ENCODE results near the gene CR1L.
"Not testable (repeated sequence)": the region's sequence is repeated elsewhere in the genome, so short reads cannot be mapped to it uniquely, and the experiment has no call there.

The CR1L gene

DNA sequence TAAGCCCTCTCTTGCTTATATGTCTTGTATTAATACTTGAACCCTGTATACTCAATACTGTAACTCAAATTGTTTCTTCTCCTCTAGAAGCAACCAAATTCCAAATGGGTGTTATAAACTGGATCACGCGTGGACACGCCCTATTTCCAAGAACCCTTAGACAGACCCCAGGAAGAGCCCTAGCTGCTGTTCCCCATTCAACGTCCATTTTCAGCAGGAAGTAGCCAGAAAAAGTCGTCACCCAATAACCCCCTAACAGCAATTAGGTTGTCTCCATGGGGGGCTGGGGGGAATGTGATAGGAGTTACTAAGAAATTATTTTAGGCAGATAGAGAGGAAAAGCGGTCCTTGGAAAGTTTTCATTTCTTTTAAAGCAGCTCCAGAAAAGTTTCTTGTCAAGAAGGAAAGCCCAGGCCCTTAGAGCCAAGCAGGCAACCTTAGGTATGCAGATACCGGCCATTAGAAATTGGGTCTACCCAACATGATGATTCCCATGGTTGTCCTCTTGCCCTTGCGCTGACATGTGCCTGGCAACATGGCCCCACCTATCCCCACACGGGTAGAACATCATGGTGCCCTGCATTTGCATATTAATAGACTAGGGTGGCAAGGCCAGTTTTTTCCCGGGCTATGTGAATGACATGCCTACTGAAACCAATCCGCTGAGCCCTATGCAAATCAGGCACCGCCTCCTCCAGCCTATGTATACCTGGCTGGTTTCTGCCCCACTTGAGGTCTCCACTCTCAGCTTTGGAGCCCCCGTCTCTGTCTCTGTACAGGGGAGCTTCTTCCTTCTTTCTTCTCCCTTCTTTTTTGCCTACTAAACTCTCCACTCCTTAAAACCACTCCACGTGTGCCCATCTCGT is 102.9 kb downstream of the CR1L start:
- no peak for DNase-seq

DNA sequence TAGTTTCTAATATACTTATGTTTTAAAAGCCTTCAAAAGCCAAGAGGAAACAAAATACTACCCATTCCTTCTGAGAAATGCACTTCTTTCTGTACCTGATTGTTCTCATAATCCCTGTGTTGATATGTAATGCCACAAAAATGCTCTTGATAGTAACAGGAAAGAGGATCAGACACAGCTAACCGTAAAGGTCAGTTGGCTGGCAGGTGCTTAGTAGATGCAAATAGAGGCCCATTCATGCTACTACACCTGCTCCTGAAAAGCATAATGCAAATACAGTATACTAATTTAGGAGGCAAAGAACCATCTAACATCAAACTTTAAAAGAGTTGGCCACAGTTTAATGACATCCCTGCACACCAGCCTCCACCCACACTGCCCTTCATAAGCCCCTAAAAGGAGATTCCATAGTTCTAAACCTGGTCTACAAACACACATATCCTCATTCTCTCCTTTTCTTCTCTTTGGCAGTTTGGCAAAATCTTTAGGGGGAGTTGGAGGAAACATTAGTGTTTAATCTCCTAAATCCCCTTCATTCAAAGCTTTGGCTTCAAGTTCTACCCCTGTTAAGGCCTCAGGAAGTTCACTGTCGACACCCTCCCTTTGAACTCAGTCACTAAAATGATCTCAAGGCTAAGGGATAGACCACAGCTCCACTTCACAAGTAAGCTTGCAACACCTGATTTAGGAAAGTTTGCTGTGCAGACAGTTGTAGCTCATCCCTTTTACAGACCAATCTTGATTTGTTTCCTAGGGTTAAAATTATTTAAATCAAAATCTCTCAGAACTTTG is 104.0 kb downstream of the CR1L start:
- no peak for DNase-seq

DNA sequence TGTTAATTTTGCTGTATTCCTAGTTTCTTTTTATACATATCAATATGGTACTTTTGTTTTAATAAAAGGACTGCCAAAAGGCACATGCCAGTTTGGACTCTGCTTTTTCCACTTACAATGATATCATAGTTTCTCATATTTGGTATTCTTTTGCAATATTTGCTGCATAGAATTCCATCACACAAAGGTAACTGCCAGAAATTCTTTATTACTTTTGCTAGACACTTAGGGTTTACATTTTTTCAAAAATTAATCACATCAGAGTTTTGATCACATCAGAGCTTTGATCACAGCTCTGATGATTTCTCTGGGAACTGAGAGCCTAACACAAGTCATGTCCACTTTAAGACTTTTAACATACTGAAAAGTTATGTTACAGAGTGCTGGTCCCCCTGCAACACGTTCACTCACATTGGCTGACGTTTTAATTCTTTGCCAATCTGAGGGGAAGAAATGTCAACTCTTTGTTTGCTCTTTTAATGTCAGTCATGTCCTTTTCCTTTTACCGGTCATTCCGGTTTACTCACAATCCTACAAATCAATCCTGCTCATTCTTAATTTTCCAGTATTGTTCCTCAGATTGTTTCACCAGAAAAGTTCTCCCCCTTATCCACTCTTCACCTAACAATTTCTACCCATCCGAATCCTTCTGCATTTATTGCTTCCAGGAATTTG is 105.8 kb downstream of the CR1L start:
- no peak for DNase-seq

DNA sequence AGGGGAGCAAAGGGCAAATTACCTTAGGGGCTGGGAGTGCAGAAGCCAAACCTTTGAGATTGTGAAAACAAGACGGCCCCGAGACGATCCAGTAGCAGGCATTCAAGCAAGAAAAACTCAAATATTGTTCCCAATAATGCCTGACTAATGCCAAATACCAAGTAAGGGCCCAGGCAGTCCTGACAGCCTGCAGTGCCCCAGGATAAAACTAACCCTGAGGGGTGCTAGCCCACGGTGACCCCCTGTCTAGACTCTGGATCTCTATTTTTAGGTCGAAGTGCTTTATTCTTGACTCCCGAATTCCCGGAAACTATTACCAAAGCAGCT is 106.5 kb downstream of the CR1L start:
- not testable (repeated sequence) for DNase-seq

DNA sequence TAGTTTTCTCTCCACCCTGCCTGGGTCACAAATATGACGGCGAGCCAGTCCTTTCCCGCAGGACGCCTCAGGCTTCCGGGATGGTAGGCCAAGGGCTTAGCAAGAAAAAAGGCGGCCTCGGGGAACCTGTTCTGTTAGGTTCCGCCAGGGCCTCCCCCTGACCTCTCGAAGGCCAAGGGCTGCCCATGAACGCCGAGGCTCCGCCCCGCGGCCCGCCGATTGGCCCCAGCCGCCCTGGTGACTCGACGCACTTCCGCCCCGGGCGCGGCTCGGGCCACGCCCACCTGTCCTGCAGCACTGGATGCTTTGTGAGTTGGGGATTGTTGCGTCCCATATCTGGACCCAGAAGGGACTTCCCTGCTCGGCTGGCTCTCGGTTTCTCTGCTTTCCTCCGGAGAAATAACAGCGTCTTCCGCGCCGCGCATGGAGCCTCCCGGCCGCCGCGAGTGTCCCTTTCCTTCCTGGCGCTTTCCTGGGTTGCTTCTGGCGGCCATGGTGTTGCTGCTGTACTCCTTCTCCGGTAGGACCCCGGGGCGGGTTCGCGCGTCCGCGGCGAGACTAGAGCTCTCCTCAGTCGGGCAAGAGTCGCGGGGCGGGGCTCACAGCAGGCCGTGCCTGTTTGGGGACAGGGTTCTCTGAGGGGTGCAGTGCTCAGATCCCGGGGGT is 107.0 kb downstream of the CR1L start, which contains the start of gene CD46:
TSS of gene CD46 (plus strand) at position 265 of the 666 bp plus-strand sequence. CDS start at position 424, 159 bp downstream.
- peak; percentile 56 to 79 for DNase-seq

DNA sequence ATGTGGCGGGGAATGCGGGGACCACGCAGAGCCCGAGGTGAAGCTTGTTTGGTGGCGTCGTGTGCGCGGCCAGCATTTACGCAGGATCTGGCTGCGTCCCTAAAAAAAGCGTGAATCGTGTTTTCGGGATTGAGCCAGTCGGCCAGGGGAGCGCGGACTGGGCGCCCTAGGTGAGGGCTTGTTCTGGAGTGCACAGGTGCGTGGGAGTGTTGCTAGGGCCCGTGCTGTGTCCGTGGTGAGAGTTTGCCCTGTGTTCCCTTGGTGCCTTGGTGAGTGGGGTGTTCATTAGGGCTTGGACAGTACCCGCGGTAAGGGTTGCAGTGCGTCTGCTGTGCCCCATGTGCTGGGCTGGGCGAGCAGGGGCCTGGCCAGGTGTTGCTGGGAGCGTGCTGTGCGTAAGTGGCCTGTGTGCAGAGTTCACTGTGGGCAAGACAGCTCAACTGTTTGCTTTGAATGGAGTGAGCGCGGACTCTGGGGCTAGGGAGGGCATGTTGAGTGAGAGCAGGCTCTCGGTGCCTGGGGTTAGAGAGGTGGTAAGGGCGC is 107.6 kb downstream of the CR1L start:
- DNase-seq, result no peak

DNA sequence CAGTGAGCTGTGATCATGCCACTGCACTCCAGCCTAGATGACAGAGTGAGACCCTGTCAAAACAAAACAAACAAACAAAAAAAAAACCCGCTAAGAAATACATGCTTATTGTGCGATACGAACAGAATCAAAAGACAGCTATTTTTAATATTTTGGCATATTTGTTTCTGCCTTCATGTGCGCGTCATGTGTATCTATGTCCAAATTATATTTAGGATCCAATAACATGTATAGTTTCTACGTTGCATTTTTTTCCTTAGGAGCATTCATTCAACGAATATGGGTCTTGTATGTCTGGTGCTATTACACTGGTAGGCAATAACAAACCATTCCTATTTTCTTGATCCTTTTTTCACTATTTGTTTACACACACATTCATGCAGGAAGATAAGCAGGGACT is 108.7 kb downstream of the CR1L start:
- DNase-seq, result no peak

DNA sequence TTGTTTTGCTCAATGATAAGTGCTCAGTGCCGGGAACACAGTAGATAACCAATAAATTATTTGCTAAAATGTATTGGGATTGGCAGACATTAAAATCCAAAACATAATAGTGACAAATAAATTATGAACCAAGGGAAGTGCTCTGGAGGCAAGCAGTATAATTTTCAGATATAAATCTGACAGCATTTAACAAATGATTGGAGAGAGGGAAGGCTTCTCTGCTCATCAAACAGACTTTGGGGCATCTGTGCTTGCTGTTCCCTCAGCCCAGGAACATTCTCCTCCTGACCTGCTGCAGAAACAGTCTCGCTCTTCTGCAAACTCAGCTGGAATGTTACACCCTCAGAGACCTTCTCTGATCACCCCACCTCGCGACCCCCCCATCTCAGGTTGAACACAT is 109.1 kb downstream of the CR1L start:
- DNase-seq, result no peak

DNA sequence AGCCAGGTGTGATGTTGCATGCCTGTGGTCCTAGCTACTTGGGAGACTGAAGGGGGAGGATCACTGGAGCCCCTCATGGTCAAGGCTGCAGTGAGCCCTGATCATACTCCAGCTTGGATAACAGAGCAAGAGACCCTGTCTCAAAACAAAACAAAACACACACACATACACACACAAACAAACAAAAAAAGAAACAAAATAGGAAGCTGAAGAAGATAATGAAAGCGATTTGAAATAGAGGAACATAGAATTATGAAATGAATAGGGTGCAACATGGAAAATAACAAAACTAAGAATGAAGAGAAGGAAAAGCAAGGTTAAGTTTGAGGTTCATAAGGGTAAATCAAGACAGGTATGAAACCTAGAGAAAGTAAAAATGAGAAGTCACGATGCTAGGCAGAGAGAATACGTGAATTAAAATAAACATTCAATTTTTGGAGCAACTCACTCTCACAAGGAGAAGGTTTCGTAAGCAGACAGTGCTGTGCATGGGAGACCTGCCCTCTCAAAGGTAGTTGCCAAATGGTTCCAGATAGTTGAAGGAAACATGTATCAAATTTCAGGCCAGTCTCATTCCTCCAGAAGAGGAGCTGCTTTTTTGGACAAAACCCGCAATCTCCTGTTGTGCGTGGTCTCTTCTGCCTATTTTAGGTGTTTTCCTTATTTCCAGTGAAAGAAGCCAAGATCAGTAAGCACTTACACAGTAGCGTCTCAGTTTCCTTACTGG is 110.2 kb downstream of the CR1L start:
- DNase-seq, result no peak

DNA sequence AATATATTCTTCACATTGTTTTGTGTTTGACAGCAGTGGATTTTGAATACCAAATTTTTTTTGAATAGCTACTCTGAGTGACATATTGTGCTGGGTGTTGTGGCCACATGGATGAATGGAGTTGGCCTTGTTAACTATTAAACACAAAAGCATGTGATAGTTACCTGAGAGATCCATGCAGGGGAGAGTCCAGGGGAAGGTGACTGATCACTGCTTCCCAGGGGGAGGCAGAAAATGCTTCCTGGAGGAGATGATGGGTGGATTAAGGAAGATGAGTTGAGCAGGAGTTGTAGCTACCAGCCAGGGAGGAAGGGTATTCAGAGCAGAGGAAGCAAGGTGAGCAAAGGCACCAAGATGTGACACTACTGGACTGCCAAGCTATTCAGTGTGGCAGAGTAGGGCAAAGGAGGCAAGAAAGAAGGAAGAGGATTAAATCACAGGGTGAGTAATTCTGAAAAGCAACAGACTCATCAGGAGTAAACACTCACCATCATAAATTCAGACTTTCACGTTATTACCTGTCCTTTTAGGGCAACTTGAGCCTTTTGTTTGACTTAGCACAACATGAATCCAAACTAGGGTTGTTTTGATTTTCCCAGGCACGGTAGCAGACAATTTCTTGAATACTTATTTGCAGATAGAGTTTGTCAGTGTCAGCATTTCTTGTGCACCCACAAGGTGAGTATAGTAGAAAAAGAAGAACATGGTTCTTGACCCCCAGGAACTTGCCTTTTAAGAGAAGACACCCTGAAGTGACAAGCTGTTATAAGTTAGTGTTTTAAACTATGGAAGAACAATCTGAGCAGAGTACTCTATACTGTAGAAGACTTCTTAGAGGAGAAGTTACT is 111.1 kb downstream of the CR1L start:
- no peak for DNase-seq

DNA sequence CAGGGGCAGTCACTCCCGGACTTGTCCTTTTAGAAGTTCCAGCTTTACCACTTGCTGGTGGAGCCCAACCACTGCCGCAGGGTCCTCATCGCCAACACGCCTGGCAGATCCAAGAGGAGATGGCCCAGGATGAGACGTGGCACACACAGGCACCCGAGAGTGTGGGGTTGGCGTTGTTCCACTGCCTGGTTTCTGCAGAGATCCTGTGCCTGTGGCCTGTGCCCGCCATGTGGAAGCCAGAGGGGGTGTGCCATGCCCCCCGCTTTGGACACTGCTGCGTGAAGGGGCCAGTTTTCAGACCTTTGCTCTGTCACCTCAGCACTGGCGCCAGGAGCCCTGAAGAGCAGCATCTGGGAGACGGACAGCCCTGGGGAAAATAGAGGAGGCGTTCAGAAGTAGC is 117.7 kb downstream of the CR1L start:
- no peak for DNase-seq

DNA sequence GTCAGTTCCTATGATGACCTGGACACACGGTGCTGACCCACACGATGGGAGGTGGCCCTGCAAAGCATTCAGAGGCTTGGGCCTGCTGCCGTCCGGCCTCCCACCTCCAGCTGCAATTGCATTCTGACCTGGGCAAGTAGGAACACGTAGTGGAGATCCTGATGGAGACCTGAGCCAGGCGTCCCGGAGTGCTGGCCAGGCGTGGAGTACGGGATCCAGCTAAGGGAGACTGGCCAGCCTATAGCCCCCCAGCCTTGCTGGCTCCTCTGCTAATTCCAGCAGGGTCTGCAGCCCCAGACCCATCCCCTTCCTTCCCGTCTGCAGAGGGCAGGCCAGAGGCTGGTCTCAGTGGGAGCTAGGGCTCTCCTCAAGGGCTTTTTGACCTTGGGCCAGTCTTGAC is 118.2 kb downstream of the CR1L start:
- no peak for DNase-seq

DNA sequence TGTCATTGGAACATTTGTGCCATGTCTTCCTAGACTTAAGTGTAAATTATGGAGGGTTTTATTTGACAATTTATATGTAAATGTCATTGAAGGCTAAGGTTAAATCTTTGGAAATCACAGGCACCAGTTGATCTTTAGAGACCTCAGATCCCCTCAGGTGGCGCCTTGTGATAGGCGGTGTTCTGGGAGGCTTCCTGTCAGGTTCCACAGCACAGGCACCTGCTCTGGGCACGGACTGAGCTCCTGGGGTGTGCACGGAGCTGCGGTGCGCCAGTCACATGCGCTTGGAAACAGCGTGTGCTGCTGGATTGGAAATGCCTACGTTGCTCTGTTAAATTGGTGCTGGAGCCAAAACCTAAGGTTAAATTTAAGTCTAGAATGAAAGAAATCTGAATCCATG is 119.0 kb downstream of the CR1L start:
- no peak for DNase-seq

DNA sequence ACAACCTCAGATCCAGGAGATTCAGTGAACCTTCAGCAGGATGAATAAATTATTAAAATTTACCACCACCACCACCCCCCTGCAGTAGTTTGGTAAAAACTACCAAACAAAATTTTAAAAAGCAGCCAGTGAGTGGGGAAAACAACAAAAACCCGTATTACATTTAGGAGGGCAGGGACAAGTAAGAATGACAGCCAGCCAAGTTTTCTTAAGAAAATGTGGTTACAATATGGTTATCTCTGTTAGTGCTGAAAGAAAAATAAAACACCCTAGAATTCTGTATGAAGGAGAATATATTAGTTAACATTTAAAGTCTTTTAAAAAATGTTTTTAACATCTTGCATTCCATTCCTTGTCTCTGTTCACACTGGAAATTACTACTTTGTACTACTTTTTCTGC is 121.6 kb downstream of the CR1L start:
- DNase-seq, result no peak

DNA sequence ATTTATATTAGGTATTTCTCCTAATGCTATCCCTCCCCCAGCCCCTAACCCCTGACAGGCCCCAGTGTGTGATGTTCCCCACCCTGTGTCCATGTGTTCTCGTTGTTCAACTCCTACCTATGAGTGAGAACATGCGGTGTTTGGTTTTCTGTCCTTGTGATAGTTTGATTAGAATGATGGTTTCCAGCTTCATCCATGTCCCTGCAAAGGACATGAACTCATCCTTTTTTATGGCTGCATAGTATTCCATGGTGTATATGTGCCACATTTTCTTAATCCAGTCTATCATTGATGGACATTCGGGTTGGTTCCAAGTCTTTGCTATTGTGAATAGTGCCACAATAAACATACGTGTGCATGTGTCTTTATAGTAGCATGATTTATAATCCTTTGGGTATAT is 125.6 kb downstream of the CR1L start:
- not testable (repeated sequence) for DNase-seq
